ENCODE data around the gene RIMKLB.
"Not testable (repeated sequence)": the region's sequence is repeated elsewhere in the genome, so short reads cannot be mapped to it uniquely, and the experiment has no call there.

Gene RIMKLB

DNA sequence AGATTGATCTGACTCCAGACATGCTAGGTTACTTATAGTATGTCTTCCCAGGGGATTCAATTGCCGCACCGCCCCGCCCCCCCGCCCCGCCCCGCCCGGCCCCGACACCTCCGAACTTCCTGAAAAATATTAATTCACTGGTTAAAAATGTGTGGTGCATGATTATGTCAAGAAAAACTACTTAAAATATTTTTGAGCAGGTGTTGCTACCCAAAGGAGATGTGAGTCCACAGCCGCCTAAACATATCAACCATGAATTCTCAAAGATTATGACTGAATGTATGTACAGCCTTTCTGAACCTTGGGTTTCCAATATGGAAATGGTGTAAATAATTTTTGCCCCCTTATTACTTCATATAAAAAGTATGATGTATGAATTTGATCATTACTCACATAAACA is 2.7 kb upstream of the RIMKLB start:
- DNase-seq: no peak

- DNase-seq: no peak
These were observed 1.2 kb upstream of the RIMKLB start for GRCh38 chr12:8696442-8697090.

GRCh38 chr12:8697120-8697475 is 693 bp upstream of the RIMKLB start:
- DNase-seq: no peak

GRCh38 chr12:8698132-8698851 is 501 bp downstream of the RIMKLB start:
- DNase-seq: no peak

DNA sequence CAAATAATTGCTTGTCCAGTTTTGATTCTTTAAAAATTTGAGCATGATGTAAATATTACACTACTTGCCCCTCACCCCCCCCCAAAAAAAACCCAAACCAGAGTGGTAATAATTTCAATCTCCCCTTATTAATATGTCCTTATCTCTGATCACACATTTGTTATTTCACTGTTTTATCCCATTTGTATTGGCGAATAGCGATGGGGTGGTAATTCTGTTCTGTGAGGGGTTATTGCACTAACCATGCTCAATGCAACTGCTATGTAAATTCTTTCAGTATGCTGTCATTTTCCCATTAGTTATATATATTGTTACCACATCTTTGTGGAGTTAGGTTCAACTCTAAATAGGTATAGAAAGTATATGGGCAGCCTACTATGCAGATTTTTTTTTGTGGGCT is 1.1 kb downstream of the RIMKLB start:
- no peak for DNase-seq

- no peak for DNase-seq
These were observed 1.9 kb downstream of the RIMKLB start for GRCh38 chr12:8699714-8700113.

DNA sequence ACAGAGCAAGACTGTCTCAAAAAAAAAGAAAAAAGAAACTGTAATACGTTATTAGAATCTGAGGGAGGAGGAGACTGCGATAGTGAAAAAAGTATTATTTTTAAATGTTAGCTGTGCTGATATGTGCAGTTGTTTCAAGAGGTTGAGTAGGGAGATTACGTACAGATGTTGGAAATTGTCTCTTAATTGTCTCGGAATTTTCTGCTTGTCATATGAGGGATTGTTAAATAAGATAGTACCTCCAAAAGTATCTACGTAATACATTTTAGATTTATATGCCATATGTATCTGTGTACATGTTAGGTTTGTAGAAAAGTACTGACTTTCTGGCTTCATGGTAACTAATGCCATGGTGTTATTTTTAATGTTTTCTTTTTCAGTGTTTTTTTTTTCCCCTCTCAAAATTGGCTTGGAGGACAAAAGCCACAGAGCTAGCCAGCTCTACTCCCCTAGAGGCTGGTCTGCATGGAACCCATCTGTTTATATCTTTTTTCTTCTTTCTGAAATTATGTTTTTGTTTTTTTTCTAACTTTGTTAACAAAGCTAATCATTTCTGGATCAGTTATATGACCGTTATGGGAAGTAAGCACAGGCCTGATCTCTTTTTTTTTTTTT is 3.4 kb downstream of the RIMKLB start:
- DNase-seq: no peak

GRCh38 chr12:8702159-8702558 is 4.4 kb downstream of the RIMKLB start:
- DNase-seq: no peak

DNA sequence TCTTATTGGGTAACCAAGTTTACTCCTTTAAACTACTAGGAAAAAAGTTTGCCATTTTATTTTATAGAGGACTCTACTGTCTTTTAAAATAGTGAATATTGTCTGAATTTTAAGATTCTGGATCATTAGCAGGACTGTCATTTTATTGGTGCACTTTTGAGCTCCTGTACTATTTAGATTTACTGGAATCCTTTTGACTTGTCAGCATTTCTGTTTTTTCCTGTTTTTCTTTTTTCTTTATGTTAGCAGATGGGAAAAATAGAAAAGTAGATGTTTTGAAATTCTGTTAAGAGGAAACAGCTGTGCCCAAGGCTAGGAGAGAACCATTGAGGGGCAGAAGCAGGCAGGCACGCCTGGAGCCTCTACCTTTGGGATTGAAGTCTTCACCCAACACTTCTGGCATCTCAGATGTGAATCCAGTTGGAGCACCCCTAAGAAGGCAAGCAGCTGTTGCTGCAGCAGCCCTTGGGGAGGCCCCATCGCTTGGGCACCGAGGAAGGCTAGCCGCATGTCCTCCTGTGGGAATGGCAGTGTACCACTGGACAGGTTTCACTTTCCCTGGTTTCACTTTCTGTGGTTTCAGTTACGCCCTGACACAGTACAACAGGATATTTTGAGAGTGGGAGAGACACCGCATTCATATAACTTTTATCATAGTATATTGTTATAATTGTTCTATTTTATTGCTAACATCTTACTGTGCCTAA is 11.5 kb downstream of the RIMKLB start:
- DNase-seq: no peak

- DNase-seq: no peak
These were observed 14.8 kb downstream of the RIMKLB start for GRCh38 chr12:8712572-8712971.

DNA sequence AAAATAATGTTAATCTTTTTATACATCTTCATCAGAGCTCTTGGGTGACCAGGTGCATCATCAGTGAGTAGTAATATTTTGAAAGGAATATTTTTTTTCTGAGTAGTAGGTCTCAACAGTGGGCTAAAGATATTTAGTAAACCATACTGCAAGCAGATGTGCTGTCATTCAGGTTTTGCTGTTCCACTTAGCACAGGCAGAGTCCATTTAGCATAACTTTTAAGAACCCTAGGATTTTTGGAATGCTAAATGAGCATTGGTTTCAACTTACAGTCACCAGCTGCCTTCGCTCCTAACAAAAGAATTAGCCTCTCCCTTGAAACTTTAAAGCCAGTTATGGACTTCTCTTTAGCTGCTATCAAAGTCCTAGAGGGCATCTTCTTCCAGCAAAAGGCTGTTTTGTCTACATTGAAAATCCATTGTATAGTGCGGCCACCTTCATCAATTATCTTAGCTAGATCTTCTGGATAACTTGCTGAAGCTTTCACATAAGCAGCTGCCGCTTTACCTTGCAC is 24.6 kb downstream of the RIMKLB start:
- DNase-seq: no peak

DNA sequence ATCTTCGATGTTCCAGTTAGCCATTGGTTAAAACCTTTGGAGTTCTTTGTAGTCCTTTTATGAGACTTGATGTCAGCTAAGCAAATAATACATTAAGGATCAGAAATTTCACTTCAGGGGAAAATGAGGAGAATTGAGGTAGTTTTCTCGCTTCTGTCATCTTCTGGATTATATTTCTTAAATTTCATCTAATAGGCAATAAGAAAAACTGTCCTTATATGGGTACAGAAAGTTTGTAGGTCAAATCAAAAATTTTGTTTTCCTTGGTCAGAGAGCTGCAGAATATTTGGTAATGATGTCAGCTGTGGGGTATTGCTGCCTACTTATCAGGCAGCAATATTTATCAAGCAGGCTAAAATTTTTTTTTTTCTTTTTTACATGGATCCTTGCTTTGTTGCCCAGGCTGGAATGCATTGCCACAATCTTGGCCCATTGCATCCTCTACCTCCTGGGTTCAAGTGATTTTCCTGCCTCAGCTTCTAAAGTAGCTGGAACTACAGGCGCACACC is 37.1 kb downstream of the RIMKLB start:
- no peak for DNase-seq

- no peak for DNase-seq
These were observed 44.7 kb downstream of the RIMKLB start for GRCh38 chr12:8742501-8742900.

GRCh38 chr12:8743121-8743520 is 45.3 kb downstream of the RIMKLB start:
- not testable (repeated sequence) for DNase-seq

DNA sequence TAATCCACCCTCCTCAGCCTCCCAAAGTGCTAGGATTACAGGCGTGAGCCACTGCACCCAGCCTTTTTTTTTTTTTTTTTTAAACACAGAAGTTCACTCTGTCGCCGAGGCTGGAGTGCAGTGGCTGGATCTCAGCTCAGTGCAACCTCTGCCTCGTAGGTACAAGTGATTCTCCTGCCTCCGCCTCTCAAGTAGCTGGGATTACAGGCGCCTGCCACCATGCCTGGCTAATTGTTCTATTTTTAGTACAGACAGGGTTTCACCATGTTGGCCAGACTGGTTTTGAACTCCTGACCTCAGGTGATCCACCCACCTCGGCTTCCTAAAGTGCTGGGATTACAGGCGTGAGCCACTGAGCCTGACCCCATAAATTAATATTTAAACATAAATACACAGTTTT is 47.8 kb downstream of the RIMKLB start:
- DNase-seq: not testable (repeated sequence)

DNA sequence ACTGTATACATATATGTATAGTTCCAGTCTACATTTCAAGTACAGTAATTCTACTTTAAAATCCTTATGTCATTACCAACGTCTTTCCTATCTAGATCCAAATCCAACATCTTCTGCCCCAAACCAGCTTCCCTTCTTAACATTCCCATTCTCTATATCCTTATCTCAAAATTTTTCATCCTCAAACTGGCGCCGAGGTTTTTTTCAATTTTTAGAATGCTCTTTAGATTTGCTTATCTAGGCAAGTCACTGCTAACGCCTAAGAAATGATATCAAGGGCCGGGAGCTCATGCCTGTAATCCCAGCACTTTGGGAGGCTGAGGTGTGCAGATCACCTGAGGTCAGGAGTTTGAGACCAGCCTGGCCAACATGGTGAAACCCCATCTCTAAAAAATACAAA is 48.3 kb downstream of the RIMKLB start:
- no peak for DNase-seq

DNA sequence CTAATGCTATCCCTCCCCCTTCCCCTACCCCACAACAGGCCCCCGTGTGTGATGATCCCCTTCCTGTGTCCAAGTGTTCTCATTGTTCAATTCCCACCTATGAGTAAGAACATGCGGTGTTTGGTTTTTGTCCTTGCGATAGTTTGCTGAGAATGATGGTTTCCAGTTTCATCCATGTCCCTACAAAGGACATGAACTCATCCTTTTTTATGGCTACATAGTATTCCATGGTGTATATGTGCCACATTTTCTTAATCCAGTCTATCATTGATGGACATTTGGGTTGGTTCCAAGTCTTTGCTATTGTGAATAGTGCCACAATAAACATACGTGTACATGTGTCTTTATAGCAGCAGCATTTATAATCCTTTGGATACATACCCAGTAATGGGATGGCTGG is 62.3 kb downstream of the RIMKLB start:
- not testable (repeated sequence) for DNase-seq

DNA sequence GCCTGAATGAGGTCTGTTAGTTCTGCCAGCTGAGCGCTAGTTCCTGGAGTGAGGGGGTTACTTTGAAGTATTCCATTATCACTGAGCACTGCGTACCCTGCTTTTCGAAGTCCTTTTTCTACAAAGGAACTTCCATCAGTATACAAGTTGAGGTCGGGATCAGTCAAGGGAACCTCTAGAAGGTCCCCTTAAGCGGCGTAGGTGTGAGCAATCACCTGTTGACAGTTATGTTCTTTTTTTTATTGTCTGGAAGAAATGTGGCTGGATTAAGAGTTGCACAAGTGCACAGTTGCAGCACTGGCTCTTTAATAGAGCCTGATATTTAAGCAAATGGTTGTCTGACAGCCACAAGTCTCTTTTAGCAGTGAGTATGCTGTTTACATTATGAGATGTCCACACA is 64.9 kb downstream of the RIMKLB start:
- not testable (repeated sequence) for DNase-seq

DNA sequence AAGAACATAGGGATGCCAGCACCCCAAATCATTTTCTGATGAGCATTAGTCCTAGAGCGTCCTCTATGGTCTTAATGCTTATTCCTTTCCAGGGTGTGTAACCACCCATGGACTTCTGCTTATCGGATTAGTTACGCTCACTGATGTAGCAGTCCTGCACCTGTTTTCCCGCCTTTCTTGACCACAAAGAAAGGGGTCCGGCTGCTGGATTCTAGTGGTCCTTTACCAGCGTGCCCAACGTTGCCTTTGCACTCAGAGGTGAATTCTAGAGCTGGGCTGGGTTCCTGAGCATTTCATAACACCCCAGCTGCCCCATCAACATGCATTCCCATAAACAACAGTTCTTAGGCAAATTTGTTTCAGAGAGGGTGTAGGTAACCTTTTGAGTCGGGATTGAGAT is 68.3 kb downstream of the RIMKLB start:
- not testable (repeated sequence) for DNase-seq

DNA sequence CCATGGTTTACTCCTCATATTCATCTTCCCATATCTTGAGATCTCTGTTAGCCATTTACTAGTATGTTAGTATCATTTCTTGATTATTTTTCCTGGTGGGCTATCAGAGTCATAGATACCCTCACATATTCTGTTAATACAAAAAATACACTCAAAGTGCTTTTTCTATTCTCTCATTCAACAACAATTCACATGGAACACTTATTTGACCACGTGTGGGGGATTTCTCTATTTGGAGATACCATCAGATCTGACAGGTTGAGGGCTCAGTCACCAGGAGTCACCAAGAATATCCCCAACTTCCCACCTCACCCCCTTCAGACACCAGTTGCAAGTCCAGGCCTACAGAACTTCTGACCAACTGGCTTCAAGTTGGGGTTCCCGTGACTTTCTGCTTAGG is 72.7 kb downstream of the RIMKLB start:
- DNase-seq: no peak

DNA sequence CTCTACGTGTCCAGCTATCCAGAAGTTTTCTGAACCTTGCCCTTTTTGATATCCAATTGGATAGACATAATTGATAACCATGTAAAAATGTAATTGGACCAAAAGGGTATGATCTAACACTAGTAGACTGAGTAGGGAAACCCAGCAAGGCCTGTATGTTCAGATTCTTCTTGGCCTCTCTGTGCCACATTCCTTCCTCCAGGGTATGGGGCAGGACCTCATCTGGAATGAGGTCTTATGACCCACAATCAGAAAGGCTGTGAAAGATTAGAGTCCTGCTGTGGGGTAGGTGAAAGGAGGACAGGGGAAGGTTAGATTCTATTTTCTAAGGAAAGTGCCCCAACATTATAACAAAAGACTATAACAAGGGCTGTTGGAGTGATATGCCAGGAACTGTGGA is 73.3 kb downstream of the RIMKLB start:
- DNase-seq: no peak

- DNase-seq: no peak
These were observed 75.7 kb downstream of the RIMKLB start for GRCh38 chr12:8773461-8773860.

- DNase-seq: no peak
These were observed 81.5 kb downstream of the RIMKLB start for GRCh38 chr12:8779281-8779680.
